AG10803 (cell line): ENCODE measurements around the gene RPGRIP1L.

ENCODE experiments used
- DNase-seq: peaks from one replicate; pipeline ENCODE4 v3.0.0; 2010; ENCODE audit warnings: low read depth
- H3K4me3 ChIP-seq: 2 replicates; pipeline ENCODE4 v1.5.1; 2011; ENCODE audit warnings: mild to moderate bottlenecking, low read length, control low read depth
- TF ChIP-seq, protein P1 (sequence below): conservative IDR thresholded peaks from 2 replicates; pipeline ENCODE4 v1.5.1; 2011; ENCODE audit warnings: mild to moderate bottlenecking, low read length, control low read depth, inconsistent platforms

RPGRIP1L gene

DNA sequence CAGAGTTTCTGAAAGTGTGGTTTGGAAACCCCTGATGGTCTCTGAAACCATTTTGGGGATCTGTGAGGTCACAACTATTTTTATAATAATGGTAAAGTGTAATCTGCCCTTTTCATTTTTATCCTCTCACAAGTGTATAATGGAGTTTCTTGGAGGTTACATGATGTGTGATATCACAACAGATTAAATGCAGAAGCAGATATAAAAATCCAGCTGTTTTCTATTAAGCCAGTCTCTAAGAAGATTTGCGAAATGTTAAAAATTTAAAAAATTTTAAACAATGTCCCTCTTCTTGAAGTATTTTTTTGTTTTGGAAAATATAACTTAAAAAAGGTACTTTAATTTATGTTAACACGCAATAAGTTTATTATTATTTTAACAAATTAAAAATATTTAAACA is 48.7 kb downstream of the RPGRIP1L start:
- DNase-seq: peak; percentile 62
- no peak overlapping the region for H3K4me3 ChIP-seq
- TF ChIP-seq, protein P1, sequence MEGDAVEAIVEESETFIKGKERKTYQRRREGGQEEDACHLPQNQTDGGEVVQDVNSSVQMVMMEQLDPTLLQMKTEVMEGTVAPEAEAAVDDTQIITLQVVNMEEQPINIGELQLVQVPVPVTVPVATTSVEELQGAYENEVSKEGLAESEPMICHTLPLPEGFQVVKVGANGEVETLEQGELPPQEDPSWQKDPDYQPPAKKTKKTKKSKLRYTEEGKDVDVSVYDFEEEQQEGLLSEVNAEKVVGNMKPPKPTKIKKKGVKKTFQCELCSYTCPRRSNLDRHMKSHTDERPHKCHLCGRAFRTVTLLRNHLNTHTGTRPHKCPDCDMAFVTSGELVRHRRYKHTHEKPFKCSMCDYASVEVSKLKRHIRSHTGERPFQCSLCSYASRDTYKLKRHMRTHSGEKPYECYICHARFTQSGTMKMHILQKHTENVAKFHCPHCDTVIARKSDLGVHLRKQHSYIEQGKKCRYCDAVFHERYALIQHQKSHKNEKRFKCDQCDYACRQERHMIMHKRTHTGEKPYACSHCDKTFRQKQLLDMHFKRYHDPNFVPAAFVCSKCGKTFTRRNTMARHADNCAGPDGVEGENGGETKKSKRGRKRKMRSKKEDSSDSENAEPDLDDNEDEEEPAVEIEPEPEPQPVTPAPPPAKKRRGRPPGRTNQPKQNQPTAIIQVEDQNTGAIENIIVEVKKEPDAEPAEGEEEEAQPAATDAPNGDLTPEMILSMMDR: no peak

DNA sequence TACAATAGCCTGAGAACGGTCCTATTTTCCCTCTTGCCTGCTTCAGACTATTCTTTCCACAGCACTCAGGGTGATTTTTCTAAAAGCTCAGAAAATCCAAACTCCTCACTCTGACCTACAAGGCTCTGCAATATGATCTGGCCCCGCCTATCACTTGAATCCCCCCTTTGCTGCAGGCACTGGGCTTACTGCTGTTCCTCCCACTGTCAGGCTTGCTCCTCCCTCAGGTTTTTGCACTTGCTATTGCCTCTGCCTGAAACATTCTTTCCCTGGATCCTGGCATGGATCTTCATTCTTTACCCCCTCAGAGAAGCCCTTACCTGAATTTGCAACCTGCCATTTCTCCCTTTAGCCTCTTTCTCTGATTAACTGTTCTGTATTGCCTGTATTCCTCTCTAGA is 52.3 kb downstream of the RPGRIP1L start:
- DNase-seq: no peak
- H3K4me3 ChIP-seq: no peak overlapping the region
- TF ChIP-seq, protein P1: no peak

DNA sequence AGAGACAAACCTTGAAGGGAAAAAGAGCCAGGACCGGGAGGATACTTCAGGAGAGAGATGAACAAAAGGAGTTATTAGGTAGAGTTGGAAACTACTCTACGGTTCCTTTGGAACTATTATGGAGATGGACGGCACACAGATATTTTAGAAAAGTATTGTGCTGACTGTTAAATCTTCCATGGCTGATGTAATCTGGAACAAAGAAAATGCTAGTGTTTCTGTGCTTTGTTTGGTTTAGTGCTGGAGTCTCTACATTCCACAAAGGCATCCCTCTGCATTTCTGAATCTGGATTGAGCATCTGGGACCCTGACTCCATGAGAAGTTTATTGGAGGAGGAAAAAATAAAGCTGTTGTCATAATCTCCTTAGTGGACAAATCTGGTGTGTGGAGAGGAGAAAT is 57.2 kb downstream of the RPGRIP1L start:
- peak; percentile 45 for DNase-seq
- TF ChIP-seq, protein P1: no peak
- H3K4me3 ChIP-seq: no peak overlapping the region

DNA sequence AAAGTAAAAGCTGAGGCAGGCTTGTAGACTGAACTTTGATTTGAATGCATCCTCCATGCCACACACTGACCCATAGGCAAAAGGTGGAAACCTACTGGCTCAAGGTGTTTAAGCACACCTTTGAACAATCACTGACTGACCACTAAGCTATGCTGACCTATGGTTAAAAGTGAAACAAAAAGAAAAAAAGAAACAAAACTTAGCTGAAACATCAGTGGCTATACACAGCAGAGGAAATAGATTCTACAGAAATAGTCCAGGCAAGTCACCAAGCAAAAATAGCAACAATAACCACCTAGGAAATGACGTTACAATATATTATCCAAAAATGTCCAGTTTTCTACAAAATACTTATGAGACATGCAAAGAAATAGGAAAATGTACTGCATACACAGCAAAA is 60.2 kb downstream of the RPGRIP1L start:
- TF ChIP-seq, protein P1: no peak
- no peak for DNase-seq

DNA sequence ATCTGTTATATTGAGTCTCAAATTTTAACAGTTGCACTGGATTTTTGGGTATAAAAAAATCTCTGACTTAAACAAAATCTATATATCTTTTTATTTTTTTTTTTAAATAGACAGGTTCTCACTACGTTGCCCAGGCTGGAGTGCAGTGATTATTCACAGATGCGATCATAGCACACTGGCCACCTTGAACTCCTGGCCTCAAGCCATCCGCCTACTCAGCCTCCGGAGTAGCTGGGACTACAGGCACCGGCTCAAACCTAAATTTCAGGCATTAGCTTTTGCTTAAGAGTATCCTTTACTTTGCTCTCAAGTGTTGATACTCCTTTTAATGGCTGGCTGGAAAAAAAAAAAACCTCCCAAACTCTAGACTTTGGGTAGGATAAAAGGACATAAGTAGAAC is 61.6 kb downstream of the RPGRIP1L start:
- no peak for DNase-seq
- TF ChIP-seq, protein P1: no peak
- H3K4me3 ChIP-seq: no peak overlapping the region

More for the DNA sequence above, 60.2 kb downstream of the RPGRIP1L start:
- H3K4me3 ChIP-seq: no peak overlapping the region

DNA sequence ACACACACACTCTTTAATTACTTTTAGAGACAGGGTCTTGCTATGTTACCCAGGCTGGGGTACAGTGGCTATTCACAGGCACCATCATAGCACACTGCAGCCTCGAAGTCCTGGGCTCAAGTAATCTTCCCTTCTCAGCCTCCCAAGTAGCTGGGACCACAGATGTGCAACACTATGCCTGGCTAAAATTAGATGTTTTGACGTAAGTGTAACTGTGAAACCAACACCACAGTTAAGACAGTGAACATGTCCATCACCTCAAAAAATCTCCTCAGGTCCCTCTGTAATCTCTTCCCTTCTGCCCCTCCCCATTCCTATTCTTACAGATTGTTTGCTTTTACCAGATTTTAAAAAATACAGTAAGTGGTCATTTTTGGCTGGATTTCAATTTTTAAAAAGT is 66.7 kb downstream of the RPGRIP1L start:
- DNase-seq: no peak
- no peak overlapping the region for H3K4me3 ChIP-seq
- TF ChIP-seq, protein P1: no peak

DNA sequence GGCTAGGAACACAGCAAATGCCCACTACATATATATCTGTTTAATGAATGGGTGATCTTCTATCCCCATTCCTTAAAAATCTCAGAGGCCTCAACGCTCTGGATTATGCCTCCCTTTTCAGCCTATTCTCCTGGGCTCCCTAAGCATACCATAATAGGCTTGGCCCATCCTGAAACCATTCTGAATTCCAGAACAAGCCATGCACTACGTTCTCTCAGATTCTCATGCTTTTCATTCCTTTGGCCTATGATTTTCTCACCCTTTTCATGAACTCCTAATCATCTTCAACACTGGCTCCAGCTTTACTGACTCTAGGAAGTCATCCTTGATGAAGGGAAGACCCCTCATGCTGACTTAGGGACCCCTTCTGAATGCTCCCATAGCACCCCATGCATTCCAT is 71.1 kb downstream of the RPGRIP1L start:
- peak; percentile 43 for DNase-seq
- TF ChIP-seq, protein P1: no peak

More for the DNA sequence above, 71.1 kb downstream of the RPGRIP1L start:
- H3K4me3 ChIP-seq: no peak overlapping the region
